ENCODE results near the gene TMEM245.

- TF ChIP-seq, protein P1, sequence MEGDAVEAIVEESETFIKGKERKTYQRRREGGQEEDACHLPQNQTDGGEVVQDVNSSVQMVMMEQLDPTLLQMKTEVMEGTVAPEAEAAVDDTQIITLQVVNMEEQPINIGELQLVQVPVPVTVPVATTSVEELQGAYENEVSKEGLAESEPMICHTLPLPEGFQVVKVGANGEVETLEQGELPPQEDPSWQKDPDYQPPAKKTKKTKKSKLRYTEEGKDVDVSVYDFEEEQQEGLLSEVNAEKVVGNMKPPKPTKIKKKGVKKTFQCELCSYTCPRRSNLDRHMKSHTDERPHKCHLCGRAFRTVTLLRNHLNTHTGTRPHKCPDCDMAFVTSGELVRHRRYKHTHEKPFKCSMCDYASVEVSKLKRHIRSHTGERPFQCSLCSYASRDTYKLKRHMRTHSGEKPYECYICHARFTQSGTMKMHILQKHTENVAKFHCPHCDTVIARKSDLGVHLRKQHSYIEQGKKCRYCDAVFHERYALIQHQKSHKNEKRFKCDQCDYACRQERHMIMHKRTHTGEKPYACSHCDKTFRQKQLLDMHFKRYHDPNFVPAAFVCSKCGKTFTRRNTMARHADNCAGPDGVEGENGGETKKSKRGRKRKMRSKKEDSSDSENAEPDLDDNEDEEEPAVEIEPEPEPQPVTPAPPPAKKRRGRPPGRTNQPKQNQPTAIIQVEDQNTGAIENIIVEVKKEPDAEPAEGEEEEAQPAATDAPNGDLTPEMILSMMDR (IDR thresholded peaks at IDR 0.05), result no peak
- TF ChIP-seq POLR2A (IDR thresholded peaks at IDR 0.05), result no peak
Measured at GRCh38 chr9:109138421-109138820, 18.7 kb upstream of the TMEM245 start.

All from testis (tissue), 2 donors.